GM12878 (cell line): ENCODE data around the gene ANKRD45. TPM values are rescaled to one million over a fixed set of nuclear protein-coding genes. Genes with fewer than 3 reads are reported as not detected.

Experiments used
- ATAC-seq: fragments of 200-7000 bp; cut with Tn5 transposase; 3 replicates; pipeline ENCODE4 v1.9.1; 2020; ENCODE audit warnings: mild to moderate bottlenecking, moderate library complexity
- BruUV-seq: library from RNA; stranded (reverse); fragments of 400-500 nt; replicated peaks from 2 replicates; lab custom pipeline; 2021; lab: Mats Ljungman, UMichigan
- CTCF ChIA-PET: fragments of 300-600 bp; sonication (Branson Sonifier 250); formaldehyde crosslinking; extraction: SDS; loops from one replicate; lab custom pipeline; 2021; ENCODE audit warnings: inconsistent platforms; lab: Yijun Ruan, JAX
- POLR2A ChIA-PET: fragments of 350-600 bp; formaldehyde crosslinking; extraction: SDS; loops from one replicate; lab custom pipeline; 2021; ENCODE audit warnings: inconsistent platforms; lab: Charles Lee
- RAD21 ChIA-PET: fragments of 300-600 bp; sonication (Branson Sonifier 250); formaldehyde crosslinking; loops from one replicate; lab custom pipeline; 2023; ENCODE audit warnings: antibody characterized with exemption; ENCODE audit not compliant: unreplicated experiment; lab: Charles Lee
- SMC1A ChIA-PET: fragments of 300-600 bp; sonication (Branson Sonifier 250); formaldehyde crosslinking; loops from one replicate; lab custom pipeline; 2023; ENCODE audit not compliant: unreplicated experiment, uncharacterized antibody; lab: Charles Lee
- DNase-seq: peaks from one replicate; pipeline ENCODE4 v3.0.0-alpha.2; 2011; ENCODE audit warnings: low read depth, low spot score
- FAIRE-seq: peaks from 3 replicates; lab custom pipeline; 2011; peaks lifted over from hg19 to GRCh38; lab: Jason Lieb, UNC
- H2AFZ ChIP-seq: 2 replicates; pipeline ENCODE4 v1.6.0; 2011; ENCODE audit warnings: low read depth, low read length, control low read depth; ENCODE audit not compliant: control insufficient read depth
- H3K27ac ChIP-seq: 2 replicates; pipeline ENCODE4 v1.5.1; 2011; ENCODE audit warnings: control low read depth; ENCODE audit not compliant: control insufficient read depth, insufficient read depth
- H3K27me3 ChIP-seq, 2 experiments: replicated peaks in 1 of 2; 2 replicates each; pipeline versions ENCODE4 v1.6.0 to v1.6.1; 2011; ENCODE audit warnings: low read length in 1 of 2; ENCODE audit not compliant: control insufficient read depth in 2 of 2, insufficient read depth in 2 of 2
- H3K36me3 ChIP-seq, 2 experiments: 2 replicates each; pipeline ENCODE4 v1.5.1; 2011; ENCODE audit warnings: low read length in 1 of 2; ENCODE audit not compliant: control insufficient read depth in 2 of 2, insufficient read depth in 2 of 2
- H3K4me1 ChIP-seq: 2 replicates; pipeline ENCODE4 v1.6.1; 2011; ENCODE audit warnings: mild to moderate bottlenecking, low read length, moderate library complexity, mixed read lengths; ENCODE audit not compliant: control insufficient read depth, insufficient read depth
- H3K4me2 ChIP-seq: 2 replicates; pipeline ENCODE4 v1.6.0; 2011; ENCODE audit warnings: control low read depth; ENCODE audit not compliant: control insufficient read depth, insufficient read depth
- H3K4me3 ChIP-seq: fragments of 200-600 bp; sonication (generic); 2 replicates; pipeline ENCODE4 v1.5.1; 2016
- H3K79me2 ChIP-seq: 2 replicates; pipeline ENCODE4 v1.6.0; 2011; ENCODE audit warnings: low read length; ENCODE audit not compliant: control insufficient read depth, insufficient read depth
- H3K9ac ChIP-seq: 2 replicates; pipeline ENCODE4 v1.8.0; 2011; ENCODE audit warnings: low read length, control low read depth, mixed read lengths; ENCODE audit not compliant: control insufficient read depth, insufficient read depth
- H3K9me3 ChIP-seq: replicated peaks from 3 replicates; pipeline ENCODE4 v1.5.1; 2011; ENCODE audit warnings: mild to moderate bottlenecking, low read length; ENCODE audit not compliant: control insufficient read depth, insufficient read depth
- H4K20me1 ChIP-seq: 2 replicates; pipeline ENCODE4 v1.6.0; 2011; ENCODE audit not compliant: control insufficient read depth, insufficient read depth
- BCL11A ChIP-seq: IDR thresholded peaks from 2 replicates; pipeline ENCODE4 v1.6.1; 2011; ENCODE audit warnings: low read depth, low read length
- IRF5 ChIP-seq: fragments of 450-650 bp; IDR thresholded peaks from 2 replicates; pipeline ENCODE4 v1.6.1; 2017; ENCODE audit warnings: borderline replicate concordance
- JUNB ChIP-seq: IDR thresholded peaks from 2 replicates; pipeline ENCODE4 v1.6.1; 2016; ENCODE audit warnings: antibody characterized with exemption, mild to moderate bottlenecking
- PKNOX1 ChIP-seq: fragments of 450-650 bp; IDR thresholded peaks from 2 replicates; pipeline ENCODE4 v1.6.1; 2016; ENCODE audit warnings: mild to moderate bottlenecking
- POU2F2 ChIP-seq: IDR thresholded peaks from 3 replicates; pipeline ENCODE4 v1.6.1; 2011; ENCODE audit warnings: low read depth, mild to moderate bottlenecking, low read length, borderline replicate concordance
- REST ChIP-seq: IDR thresholded peaks from 2 replicates; pipeline ENCODE4 v1.6.1; 2012; ENCODE audit warnings: mild to moderate bottlenecking, low read depth, low read length
- WGBS: methylation state at CpG from one replicate; pipeline ENCODE4 v1.1.6; 2016; ENCODE audit warnings: low lambda C conversion rate; ENCODE audit not compliant: insufficient replicate concordance, insufficient coverage; ENCODE audit errors: missing lambda C conversion rate; 5-methylcytosine and 5-hydroxymethylcytosine counted together
- in situ Hi-C: fragments of 300-500 bp; cut with MboI; formaldehyde crosslinking; loops from 9 replicates; pipeline ENCODE4 v1.14.3; 2018; ENCODE audit warnings: mixed read lengths
- intact Hi-C: fragments of 100-400 bp; cut with micrococcal nuclease; formaldehyde crosslinking; loops from one replicate; pipeline ENCODE4 v1.14.2; 2022; ENCODE audit not compliant: unreplicated experiment
- polyA plus RNA-seq, 11 experiments: library from polyadenylated mRNA; depleted of rRNA in 4 of 11; unstranded in 6 of 11; stranded (reverse) in 5 of 11; fragments of >200 nt; fragmentation: Nextera tagmentation in 4 of 11; fragmentation: Illumina TruSeq in 1 of 11; extraction: Ambion mirVana in 4 of 11; extraction: Trizol in 1 of 11; gene quantifications; 1 replicate in 1 of 11; 2 replicates in 10 of 11; pipeline versions ENCODE4 v1.2.1 to v1.2.3, GENCODE V29; 2011 to 2016; ENCODE audit warnings: inconsistent platforms in 2 of 11, missing spikeins in 2 of 11, low read depth in 1 of 11
- total RNA-seq, 4 experiments: library from RNA; depleted of rRNA in 3 of 4; stranded (reverse); fragments of >200 nt in 3 of 4; fragmentation: Illumina TruSeq in 1 of 4; extraction: Trizol in 1 of 4; gene quantifications; 2 replicates each; pipeline versions ENCODE4 v1.2.1 to v1.2.3, GENCODE V29; 2013 to 2021

Gene ANKRD45
- total and polyA plus RNA-seq, 10 of the 15 experiments (the other 5 are each of a cell fraction or from before 2014, with no cell fraction given), result 0.04 to 0.15 (median 0.13) TPM; not detected in 5

- no peaks in the 10 kb centered on the region for H3K27me3 ChIP-seq
- FAIRE-seq, result peak; percentile 74
- H3K4me1 ChIP-seq, result peaks cover 3% of the 10 kb centered on the region; the same call in 1 of the 2 replicates
- in situ Hi-C loops (no loop called here), intact Hi-C loops (loop anchor here (2.0 to 10.0 kb wide), 2 partner anchors 109 to 281 kb away; partner anchors contain the start of genes CENPL and DARS2)
- H3K27ac ChIP-seq, result peak overlapping the region; percentile 71
- POLR2A ChIA-PET, result interaction anchor here (0.5 to 1.4 kb wide), 3 partner anchors 8 to 108 kb away, joined by 3 to 6 read pairs (median 4); partner anchors contain the start of gene DARS2
- no peaks in the 10 kb centered on the region for H3K36me3 ChIP-seq
- SMC1A ChIA-PET, result interaction anchor here (0.9 to 1.9 kb wide), 6 partner anchors 17 to 298 kb away, joined by 3 to 4 read pairs (median 4); partner anchors contain the start of gene DARS2
- no TSS peak for BruUV-seq
- no peak; the same call in 2 of the 3 replicates for ATAC-seq
- H3K79me2 ChIP-seq, result peaks cover 26% of the 10 kb centered on the region
- H3K9me3 ChIP-seq, result no peaks in the 10 kb centered on the region
- peak; percentile 5 for DNase-seq
- TF ChIP-seq IRF5 (no peak), JUNB (no peak), POU2F2 (no peak), BCL11A (no peak), REST (no peak), PKNOX1 (no peak)
- peak overlapping the region; percentile 52; the same call in 1 of the 2 replicates for H3K4me2 ChIP-seq
- H3K9ac ChIP-seq, result peak overlapping the region; percentile 86
- under 1% methylated on average over 8 of the region's 8 CpGs for WGBS
- CTCF ChIA-PET, result interaction anchor here (1.0 to 1.1 kb wide), 2 partner anchors 51 to 295 kb away, joined by 3 to 4 read pairs; no protein-coding TSS in a partner anchor
- peak overlapping the region; percentile 92 for H3K4me3 ChIP-seq
- H4K20me1 ChIP-seq, result no peaks in the 10 kb centered on the region
- H2AFZ ChIP-seq, result peak overlapping the region; percentile 98
- RAD21 ChIA-PET, result interaction anchor here (0.7 to 2.5 kb wide), 6 partner anchors 109 to 503 kb away, joined by 3 to 9 read pairs (median 4); partner anchors contain the start of gene DARS2
These were observed 45.8 kb upstream of the ANKRD45 start for GRCh38 chr1:173715538-173715844.
